Calu3 (cell line): ENCODE results near the gene PLSCR1. TPM values are rescaled to one million over a fixed set of nuclear protein-coding genes. Genes with fewer than 3 reads are reported as not detected.

Source experiments
- BruUV-seq: library from RNA; stranded (reverse); fragments of 400-500 nt; replicated peaks from 2 replicates; lab custom pipeline; 2021; lab: Mats Ljungman, UMichigan
- CTCF ChIA-PET: fragments of 300-600 bp; sonication (Branson Sonifier 250); formaldehyde crosslinking; loops from one replicate; lab custom pipeline; 2022; ENCODE audit warnings: antibody characterized with exemption; lab: Charles Lee
- DNase-seq: peaks from one replicate; pipeline ENCODE4 v3.0.0; 2022
- H3K27ac Mint-ChIP-seq: one replicate; pipeline ENCODE4 v1.8.0; 2022; ENCODE audit warnings: mixed read lengths; ENCODE audit not compliant: unreplicated experiment
- H3K27me3 Mint-ChIP-seq: one replicate; pipeline ENCODE4 v1.8.0; 2022; ENCODE audit warnings: mixed read lengths; ENCODE audit not compliant: unreplicated experiment
- H3K36me3 Mint-ChIP-seq: one replicate; pipeline ENCODE4 v1.8.0; 2022; ENCODE audit warnings: mild to moderate bottlenecking, moderate library complexity, mixed read lengths; ENCODE audit not compliant: insufficient read depth, unreplicated experiment
- H3K4me1 Mint-ChIP-seq: one replicate; pipeline ENCODE4 v1.8.0; 2022; ENCODE audit warnings: mild to moderate bottlenecking, low read depth, mixed read lengths; ENCODE audit not compliant: unreplicated experiment
- H3K4me3 Mint-ChIP-seq: one replicate; pipeline ENCODE4 v1.8.0; 2022; ENCODE audit warnings: mild to moderate bottlenecking, low read depth, moderate library complexity, mixed read lengths; ENCODE audit not compliant: unreplicated experiment
- H3K9me3 Mint-ChIP-seq: one replicate; pipeline ENCODE4 v1.8.0; 2022; ENCODE audit warnings: low read depth, mixed read lengths; ENCODE audit not compliant: unreplicated experiment
- intact Hi-C: fragments of 100-400 bp; cut with micrococcal nuclease; formaldehyde crosslinking; loops from one replicate; pipeline ENCODE4 v1.10.0; 2022; ENCODE audit not compliant: unreplicated experiment
- total RNA-seq: library from RNA; stranded (reverse); gene quantifications from 2 replicates; pipeline ENCODE4 v1.2.3, GENCODE V29; 2022
- TF ChIP-seq, protein P1 (sequence below): fragments of 200-600 bp; IDR thresholded peaks from one replicate; pipeline ENCODE4 v1.8.0; 2022; ENCODE audit warnings: antibody characterized with exemption; ENCODE audit not compliant: unreplicated experiment

Gene PLSCR1
- total RNA-seq, 1 experiment from 2014 or later: 887 TPM

DNA sequence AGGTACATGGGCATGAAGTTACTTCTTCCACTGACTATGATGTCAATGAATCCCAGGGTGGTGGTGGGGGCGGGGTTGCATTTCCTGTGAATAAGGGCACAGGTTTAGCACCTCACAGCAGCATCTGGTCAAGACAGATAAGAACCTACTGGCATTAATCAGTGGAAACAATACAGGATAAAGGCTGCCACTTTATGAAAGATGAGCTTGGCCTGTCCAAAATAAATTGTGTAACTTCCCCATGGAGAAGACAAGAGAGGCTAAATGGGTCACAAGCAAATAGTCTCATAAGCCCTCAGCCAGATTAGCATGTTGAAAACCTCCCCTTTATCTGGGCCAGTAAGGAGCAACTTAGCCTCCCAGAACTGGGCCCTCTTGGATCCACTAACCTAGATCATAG lies 47.7 kb downstream of the PLSCR1 start:
- intact Hi-C loops: no loop called here

DNA sequence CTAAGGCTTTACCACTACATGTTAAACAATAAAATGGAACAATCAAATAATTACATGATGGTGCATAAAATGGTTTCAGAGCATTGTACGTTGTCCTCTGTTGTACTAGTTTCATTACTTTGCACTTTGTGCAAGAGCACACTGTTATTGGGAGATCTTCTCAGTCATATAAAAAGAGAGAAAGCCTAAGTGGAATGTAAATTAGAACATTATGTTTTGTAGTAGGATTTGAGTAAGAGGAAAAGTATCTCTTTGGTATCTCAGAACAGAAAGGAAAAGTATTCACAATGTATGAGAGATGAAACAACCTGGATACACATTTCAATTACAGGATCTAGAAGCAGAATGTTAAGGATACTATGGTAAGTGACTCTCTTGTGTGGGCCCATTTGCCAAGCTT lies 48.2 kb downstream of the PLSCR1 start:
- Mint-ChIP-seq H3K4me3 (no peak overlapping the region), H3K9me3 (peaks cover 2% of the 10 kb centered on the region), H3K27ac (no peak overlapping the region), H3K36me3 (peaks cover 12% of the 10 kb centered on the region), H3K4me1 (no peaks in the 10 kb centered on the region), H3K27me3 (no peaks in the 10 kb centered on the region)
- intact Hi-C loops: no loop called here
- DNase-seq: no peak
- CTCF ChIA-PET: interaction anchor here (1.1 kb wide), 1 partner anchor 10 kb away, joined by 3 read pairs; no protein-coding TSS in a partner anchor
- no TSS peak for BruUV-seq
- TF ChIP-seq, protein P1, sequence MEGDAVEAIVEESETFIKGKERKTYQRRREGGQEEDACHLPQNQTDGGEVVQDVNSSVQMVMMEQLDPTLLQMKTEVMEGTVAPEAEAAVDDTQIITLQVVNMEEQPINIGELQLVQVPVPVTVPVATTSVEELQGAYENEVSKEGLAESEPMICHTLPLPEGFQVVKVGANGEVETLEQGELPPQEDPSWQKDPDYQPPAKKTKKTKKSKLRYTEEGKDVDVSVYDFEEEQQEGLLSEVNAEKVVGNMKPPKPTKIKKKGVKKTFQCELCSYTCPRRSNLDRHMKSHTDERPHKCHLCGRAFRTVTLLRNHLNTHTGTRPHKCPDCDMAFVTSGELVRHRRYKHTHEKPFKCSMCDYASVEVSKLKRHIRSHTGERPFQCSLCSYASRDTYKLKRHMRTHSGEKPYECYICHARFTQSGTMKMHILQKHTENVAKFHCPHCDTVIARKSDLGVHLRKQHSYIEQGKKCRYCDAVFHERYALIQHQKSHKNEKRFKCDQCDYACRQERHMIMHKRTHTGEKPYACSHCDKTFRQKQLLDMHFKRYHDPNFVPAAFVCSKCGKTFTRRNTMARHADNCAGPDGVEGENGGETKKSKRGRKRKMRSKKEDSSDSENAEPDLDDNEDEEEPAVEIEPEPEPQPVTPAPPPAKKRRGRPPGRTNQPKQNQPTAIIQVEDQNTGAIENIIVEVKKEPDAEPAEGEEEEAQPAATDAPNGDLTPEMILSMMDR: no peak

More for the DNA sequence above, 47.7 kb downstream of the PLSCR1 start:
- no TSS peak for BruUV-seq
- Mint-ChIP-seq H3K4me3 (no peak overlapping the region), H3K36me3 (peaks cover 12% of the 10 kb centered on the region), H3K9me3 (peaks cover 2% of the 10 kb centered on the region), H3K27me3 (no peaks in the 10 kb centered on the region), H3K27ac (no peak overlapping the region), H3K4me1 (no peaks in the 10 kb centered on the region)
- TF ChIP-seq, protein P1: no peak
- CTCF ChIA-PET: interaction anchor here (1.1 kb wide), 1 partner anchor 10 kb away, joined by 3 read pairs; no protein-coding TSS in a partner anchor
- no peak for DNase-seq

DNA sequence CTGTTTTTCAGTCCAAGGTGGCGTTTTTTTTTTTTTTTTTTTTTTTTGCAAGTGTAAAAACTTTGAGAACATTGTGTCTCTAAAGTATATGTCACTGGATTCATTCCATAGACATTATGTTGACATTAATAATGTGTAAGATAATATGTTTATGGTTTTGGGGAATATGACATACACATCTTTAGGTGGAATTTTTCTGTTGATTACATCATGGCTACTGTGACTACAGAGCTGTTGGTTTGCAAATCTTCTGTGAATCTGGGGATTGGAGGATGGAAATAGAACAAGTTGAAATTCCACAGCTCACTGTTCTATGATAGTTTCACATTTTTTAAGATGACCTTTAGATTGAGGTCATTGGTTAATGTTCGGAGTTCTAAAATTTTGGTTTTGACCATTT lies 50.6 kb downstream of the PLSCR1 start:
- Mint-ChIP-seq H3K27me3 (no peaks in the 10 kb centered on the region), H3K4me3 (no peak overlapping the region), H3K4me1 (no peaks in the 10 kb centered on the region), H3K36me3 (peaks cover 8% of the 10 kb centered on the region), H3K27ac (no peak overlapping the region), H3K9me3 (peaks cover 5% of the 10 kb centered on the region)
- intact Hi-C loops: no loop called here
- no peak for DNase-seq
- BruUV-seq: no TSS peak
- CTCF ChIA-PET: no interaction called here
- TF ChIP-seq, protein P1: no peak

DNA sequence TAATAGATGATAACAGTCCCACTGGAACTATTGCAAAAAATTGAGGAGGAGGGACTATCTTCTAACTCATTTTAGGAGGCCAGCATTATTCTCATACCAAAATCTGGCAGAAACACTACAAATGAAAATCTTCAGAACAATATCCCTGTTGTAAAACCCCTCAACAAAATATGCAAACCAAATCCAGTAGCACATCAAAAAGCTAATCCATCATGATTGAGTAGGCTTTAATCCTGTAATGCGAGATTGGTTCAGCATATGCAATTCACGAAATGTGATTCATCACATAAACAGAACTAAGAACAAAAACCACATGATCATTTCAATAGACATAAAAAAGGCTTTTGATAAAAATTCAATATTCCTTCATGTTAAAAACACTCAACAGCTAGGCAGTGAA lies 51.2 kb downstream of the PLSCR1 start:
- TF ChIP-seq, protein P1: no peak
- Mint-ChIP-seq H3K4me3 (no peak overlapping the region), H3K4me1 (no peaks in the 10 kb centered on the region), H3K27ac (no peak overlapping the region), H3K36me3 (peaks cover 8% of the 10 kb centered on the region), H3K9me3 (peaks cover 5% of the 10 kb centered on the region), H3K27me3 (no peaks in the 10 kb centered on the region)
- DNase-seq: no peak
- intact Hi-C loops: no loop called here
- CTCF ChIA-PET: interaction anchor here (1.5 kb wide), 1 partner anchor 11 kb away, joined by 4 read pairs; no protein-coding TSS in a partner anchor
- BruUV-seq: no TSS peak
